ENCODE measurements around the gene PAN2.

DNA sequence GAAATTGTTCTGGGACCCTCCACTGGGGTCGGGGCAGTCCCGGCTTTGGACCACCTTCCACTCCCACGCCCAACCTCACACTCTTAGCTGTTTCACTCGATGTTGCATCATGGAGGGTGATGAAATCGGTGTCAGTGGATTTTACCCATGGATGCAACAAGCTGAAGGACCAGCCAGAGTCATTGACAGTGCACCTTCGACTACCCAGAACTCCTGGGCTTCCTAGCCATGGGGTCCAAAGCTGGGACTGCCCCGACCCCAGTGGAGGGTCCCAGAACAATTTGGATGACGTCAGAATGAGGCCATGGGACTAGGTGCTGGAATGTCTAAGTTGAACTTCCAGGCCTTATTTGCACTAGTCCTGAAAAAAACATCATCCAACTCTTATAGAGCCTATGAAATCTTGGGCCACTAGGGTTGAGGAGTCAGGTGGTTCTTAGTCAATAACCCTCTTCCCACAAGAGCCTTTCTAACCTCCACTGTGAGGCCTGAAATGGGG is 4.0 kb upstream of the PAN2 start:
- TF ChIP-seq GATA2 (IDR thresholded peaks at IDR 0.05; ENCODE audit: low read depth, low read length) (no peak), GATA3 (IDR thresholded peaks at IDR 0.05; ENCODE audit: low read depth, low read length) (no peak)

All from SH-SY5Y (cell line).